Mammary microvascular endothelial cell (primary cell): Measurements from ENCODE around the gene SMTNL1. TPM values are rescaled to one million over a fixed set of nuclear protein-coding genes. Genes with fewer than 3 reads are reported as not detected.

ENCODE experiments used
- total RNA-seq: library from RNA; depleted of rRNA; stranded (reverse); fragments of >200 nt; gene quantifications from 2 replicates; pipeline ENCODE4 v1.2.3, GENCODE V29; 2015

SMTNL1 gene, protein sequence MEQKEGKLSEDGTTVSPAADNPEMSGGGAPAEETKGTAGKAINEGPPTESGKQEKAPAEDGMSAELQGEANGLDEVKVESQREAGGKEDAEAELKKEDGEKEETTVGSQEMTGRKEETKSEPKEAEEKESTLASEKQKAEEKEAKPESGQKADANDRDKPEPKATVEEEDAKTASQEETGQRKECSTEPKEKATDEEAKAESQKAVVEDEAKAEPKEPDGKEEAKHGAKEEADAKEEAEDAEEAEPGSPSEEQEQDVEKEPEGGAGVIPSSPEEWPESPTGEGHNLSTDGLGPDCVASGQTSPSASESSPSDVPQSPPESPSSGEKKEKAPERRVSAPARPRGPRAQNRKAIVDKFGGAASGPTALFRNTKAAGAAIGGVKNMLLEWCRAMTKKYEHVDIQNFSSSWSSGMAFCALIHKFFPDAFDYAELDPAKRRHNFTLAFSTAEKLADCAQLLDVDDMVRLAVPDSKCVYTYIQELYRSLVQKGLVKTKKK
- total RNA-seq: not detected in 2 replicates

DNA sequence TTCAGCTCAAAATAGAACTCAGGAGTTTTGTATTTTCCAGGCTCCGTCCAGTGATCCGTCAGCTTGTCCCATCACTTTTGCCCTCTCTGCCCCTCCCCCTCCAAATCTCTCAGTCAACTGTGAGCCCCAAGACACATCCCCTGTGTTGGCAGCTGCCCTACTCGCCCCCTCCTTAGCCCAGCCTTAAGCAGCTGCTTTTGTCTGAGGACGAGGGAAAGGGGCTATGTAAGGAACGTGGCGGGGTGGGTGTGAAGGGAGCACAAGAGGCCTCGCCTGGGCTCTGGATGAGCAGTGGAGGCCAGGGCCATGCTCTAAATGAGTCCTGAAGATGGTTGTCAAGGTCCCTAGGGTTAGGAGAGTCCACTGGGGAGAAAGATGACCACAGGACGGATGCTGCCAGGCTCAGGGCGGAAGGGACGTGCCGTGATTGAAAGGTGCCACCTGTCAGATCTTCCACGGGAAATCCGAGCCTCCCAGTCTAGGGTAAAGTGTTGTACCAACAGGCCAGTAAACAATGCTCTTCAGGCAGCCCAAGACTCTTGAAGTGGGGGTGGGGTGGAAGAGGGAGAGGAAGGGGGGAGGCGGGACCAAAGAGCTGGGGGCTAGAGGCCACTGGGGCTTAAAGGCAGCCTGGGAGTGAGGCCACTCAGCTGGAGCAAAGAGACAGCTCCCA, at the start of gene SMTNL1:
Gene SMTNL1 (plus strand): TSS at position 649 of the 673 bp plus-strand sequence. CDS start 5,048 bp downstream, outside the sequence.

GRCh38 chr11:57515332-57516060, 21.9 kb upstream of the SMTNL1 start, which contains the start of gene SLC43A1:
SLC43A1 (minus strand) TSS chr11:57515702; CDS start chr11:57514111, 1,591 bp downstream.

GRCh38 chr11:57530596-57531507, 6.5 kb upstream of the SMTNL1 start, which contains the start of gene TIMM10:
TIMM10 (minus strand) TSS chr11:57530754; CDS start chr11:57530189, 565 bp downstream.

DNA sequence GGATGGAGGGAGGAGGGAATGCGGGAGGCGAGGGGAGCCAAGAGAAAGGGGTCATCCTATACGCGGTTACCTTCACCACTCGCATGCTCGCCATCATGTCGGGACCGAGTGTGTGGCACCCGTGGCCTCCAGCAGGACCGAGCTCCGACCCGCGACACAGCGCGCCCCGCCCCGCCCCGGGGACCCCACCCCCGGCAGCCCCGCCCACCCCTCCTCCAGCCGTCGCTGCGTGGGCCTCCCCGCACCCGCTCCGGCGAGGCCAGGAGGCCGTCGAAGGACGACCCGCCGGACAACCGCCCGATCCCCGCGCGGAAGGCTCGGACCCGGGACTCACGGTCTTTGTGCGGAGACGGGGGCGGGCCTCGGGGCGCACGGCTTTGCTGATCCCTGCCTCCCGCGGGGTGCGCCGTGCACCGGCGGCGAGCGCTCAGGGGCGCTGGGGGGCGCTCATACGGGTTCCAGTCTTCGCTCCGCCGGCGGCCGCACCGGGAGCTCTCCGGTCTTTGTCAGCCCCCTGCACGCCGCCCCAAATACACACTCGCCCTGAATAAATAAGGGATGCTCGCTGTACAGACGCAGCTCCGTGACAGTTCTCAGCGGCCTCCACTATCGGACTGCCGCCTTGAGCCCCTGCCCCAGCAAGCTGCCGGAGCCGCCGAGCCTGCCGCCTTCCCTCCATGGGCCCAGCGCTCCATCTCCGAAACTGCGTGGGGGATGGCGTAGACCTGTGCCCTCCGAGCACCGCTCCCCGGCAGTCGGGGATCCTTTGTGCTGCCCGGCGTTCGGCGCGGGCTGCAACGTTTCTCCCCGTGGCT, 30.3 kb downstream of the SMTNL1 start, which contains the start of gene UBE2L6:
Gene UBE2L6 (minus strand): TSS at position 158 of the 815 bp plus-strand sequence. CDS start 61 bp downstream, at position 97.

DNA sequence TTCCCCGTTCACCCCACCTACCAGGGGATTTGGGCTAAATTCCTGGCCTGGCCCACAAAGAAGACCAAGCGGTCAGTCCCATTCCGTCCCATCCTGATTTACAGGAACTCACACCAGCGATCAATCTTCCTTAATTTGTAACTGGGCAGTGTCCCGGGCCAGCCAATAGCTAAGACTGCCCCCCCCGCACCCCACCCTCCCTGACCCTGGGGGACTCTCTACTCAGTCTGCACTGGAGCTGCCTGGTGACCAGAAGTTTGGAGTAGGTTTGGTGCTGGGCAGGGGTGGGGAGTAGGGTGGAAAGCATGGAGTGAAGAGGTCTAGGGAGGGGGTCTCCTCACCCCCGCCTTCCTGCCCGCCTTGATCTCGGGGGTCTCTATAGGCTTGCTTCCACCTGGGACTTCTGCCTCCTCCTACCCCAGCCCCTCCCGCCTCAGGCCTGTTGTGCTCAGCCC, 60.1 kb downstream of the SMTNL1 start, which contains the start of gene SERPING1:
Gene SERPING1 (plus strand): TSS at position 225 of the 455 bp plus-strand sequence. CDS start 586 bp downstream, outside the sequence.

Other genes starting within 250 kb of the SMTNL1 start
- 51.0 and 53.1 TPM in 2 replicates for gene TNKS1BP1, start 212.6 kb upstream of the SMTNL1 start, total RNA-seq
- 119 and 124 TPM in 2 replicates for gene SSRP1, start 201.7 kb upstream of the SMTNL1 start, total RNA-seq
- not detected in 2 replicates for gene P2RX3, start 199.2 kb upstream of the SMTNL1 start, total RNA-seq
- gene PRG3, start 156.4 kb upstream of the SMTNL1 start, total RNA-seq: not detected in 2 replicates
- gene PRG2, start 146.9 kb upstream of the SMTNL1 start, total RNA-seq: not detected in 2 replicates
- gene SLC43A3, start 110.5 kb upstream of the SMTNL1 start, total RNA-seq: 56.3 and 68.5 TPM in 2 replicates
- 0.15 and 0.67 TPM in 2 replicates for gene RTN4RL2, start 77.1 kb upstream of the SMTNL1 start, total RNA-seq
- 4.5 and 7.2 TPM in 2 replicates for gene SLC43A1, start 21.9 kb upstream of the SMTNL1 start, total RNA-seq
- gene TIMM10, start 6.8 kb upstream of the SMTNL1 start, total RNA-seq: 92.7 and 93.9 TPM in 2 replicates
- 104 and 108 TPM in 2 replicates for gene UBE2L6, start 30.1 kb downstream of the SMTNL1 start, total RNA-seq
- gene SERPING1, start 60.1 kb downstream of the SMTNL1 start, total RNA-seq: 0.87 and 1.9 TPM in 2 replicates
- 0.25 TPM in 1 of 2 replicates, not detected in the other for gene YPEL4, start 112.3 kb downstream of the SMTNL1 start, total RNA-seq
- gene CLP1, start 120.2 kb downstream of the SMTNL1 start, total RNA-seq: 18.1 and 21.4 TPM in 2 replicates
- 42.8 and 48.2 TPM in 2 replicates for gene ZDHHC5, start 130.5 kb downstream of the SMTNL1 start, total RNA-seq
- 20.9 and 31.8 TPM in 2 replicates for gene MED19, start 174.6 kb downstream of the SMTNL1 start, total RNA-seq
- 57.9 and 61.2 TPM in 2 replicates for gene TMX2, start 175.0 kb downstream of the SMTNL1 start, total RNA-seq
- 273 and 291 TPM in 2 replicates for gene SELENOH, start 203.9 kb downstream of the SMTNL1 start, total RNA-seq
- not detected in 2 replicates for gene BTBD18, start 214.2 kb downstream of the SMTNL1 start, total RNA-seq
- gene CTNND1, start 224.2 kb downstream of the SMTNL1 start, total RNA-seq: 122 and 129 TPM in 2 replicates